ENCODE data around the gene ATXN3L.

DNA sequence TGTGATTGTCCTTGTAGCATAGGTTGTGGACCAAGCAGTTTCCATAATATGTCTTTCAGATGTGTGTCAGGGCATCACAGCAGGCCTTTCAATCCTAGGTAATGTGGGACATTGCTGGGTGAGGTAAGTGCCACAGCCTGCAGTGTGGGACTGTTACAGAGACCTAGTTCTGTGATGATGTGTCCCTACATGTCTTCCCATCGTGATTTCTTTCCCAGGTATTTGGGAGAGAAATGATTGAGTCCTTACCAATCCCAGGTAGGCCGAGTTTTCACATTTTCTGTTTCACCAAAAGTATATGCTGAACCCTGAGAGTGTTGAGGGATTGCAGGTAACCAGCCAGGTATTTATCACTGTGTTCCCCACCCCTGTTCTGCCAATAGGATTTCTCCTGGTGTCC, 10.6 kb upstream of the ATXN3L start:
- TF ChIP-seq, protein P1, sequence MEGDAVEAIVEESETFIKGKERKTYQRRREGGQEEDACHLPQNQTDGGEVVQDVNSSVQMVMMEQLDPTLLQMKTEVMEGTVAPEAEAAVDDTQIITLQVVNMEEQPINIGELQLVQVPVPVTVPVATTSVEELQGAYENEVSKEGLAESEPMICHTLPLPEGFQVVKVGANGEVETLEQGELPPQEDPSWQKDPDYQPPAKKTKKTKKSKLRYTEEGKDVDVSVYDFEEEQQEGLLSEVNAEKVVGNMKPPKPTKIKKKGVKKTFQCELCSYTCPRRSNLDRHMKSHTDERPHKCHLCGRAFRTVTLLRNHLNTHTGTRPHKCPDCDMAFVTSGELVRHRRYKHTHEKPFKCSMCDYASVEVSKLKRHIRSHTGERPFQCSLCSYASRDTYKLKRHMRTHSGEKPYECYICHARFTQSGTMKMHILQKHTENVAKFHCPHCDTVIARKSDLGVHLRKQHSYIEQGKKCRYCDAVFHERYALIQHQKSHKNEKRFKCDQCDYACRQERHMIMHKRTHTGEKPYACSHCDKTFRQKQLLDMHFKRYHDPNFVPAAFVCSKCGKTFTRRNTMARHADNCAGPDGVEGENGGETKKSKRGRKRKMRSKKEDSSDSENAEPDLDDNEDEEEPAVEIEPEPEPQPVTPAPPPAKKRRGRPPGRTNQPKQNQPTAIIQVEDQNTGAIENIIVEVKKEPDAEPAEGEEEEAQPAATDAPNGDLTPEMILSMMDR (IDR thresholded peaks at IDR 0.05) = no peak
- no peak for TF ChIP-seq POLR2A (IDR thresholded peaks at IDR 0.05)
- TF ChIP-seq POLR2AphosphoS5 (IDR thresholded peaks at IDR 0.05; ENCODE audit: insufficient read depth in 1 of 2, low read depth in 1 of 2) = no peak
